Measurements from ENCODE around the gene GMPS.
"Not testable (repeated sequence)": the region's sequence is repeated elsewhere in the genome, so short reads cannot be mapped to it uniquely, and the experiment has no call there.

GMPS gene
- total RNA-seq, result 13.1 to 72.3 (median 55.1) reads per million in 18 experiments

DNA sequence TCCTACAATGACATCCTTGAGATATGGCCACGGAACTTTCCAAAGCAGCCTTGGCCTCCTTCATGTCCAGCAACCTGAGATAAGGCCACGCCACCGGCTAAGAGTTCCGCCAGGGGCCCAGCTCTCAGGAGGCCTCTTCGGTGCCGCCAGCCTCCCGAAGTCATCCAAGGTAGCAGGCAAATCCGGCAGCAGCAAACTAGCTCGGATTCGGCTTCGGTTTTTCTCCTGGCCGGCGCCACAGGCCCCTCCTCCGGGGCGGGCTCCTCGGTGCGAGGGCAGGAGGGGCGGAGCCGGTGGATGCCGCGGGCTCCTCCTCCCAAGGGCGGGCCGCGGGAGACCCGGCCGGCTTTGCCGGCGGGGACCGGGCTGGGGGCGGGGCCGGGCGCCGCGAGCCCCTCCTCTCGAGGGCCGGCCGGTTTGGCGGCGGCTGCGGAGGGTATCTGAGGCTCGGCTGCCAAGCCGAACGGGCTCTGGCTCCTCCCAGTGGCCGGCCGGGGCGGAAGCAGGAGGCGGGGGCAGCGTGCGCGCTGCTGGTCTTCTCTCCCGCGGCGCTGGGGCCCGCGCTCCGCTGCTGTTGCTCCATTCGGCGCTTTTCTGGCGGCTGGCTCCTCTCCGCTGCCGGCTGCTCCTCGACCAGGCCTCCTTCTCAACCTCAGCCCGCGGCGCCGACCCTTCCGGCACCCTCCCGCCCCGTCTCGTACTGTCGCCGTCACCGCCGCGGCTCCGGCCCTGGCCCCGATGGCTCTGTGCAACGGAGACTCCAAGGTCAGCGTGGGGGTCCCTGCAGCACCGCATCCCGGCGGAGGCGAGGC, at the start of gene GMPS:
Gene GMPS, plus strand, starts transcription at position 518 of the 812 bp plus-strand sequence. Its CDS starts 221 bp downstream, at position 739.
- peak; percentile 96 to 97 for DNase-seq

DNA sequence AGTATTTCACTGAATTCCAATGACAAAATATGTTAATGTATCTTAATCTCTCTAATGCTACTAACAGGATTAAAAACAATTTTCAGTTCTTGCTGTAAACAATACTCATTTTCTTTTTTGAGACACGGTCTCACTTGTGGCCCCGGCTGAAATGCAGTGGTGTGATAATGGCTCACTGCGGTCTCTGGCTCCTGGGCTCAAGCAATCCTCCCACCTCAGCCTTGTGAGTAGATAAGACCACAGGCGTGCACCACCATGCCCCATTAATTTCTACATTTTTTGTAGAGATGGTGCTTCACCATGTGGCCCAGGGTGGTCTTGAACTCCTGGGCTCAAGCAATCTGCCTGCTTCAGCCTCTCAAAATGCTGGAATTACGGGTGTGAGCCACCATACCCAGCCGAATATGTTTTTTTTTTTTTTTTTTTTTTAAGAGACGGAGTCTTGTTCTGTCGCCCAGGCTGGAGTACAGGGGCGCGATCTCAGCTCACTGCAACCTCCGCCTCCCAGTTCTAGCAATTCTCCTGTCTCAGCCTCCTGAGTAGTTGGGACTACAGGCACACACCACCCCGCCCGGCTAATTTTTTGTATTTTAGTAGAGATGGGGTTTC, 41.9 kb upstream of the GMPS start:
- DNase-seq, result not testable (repeated sequence)

DNA sequence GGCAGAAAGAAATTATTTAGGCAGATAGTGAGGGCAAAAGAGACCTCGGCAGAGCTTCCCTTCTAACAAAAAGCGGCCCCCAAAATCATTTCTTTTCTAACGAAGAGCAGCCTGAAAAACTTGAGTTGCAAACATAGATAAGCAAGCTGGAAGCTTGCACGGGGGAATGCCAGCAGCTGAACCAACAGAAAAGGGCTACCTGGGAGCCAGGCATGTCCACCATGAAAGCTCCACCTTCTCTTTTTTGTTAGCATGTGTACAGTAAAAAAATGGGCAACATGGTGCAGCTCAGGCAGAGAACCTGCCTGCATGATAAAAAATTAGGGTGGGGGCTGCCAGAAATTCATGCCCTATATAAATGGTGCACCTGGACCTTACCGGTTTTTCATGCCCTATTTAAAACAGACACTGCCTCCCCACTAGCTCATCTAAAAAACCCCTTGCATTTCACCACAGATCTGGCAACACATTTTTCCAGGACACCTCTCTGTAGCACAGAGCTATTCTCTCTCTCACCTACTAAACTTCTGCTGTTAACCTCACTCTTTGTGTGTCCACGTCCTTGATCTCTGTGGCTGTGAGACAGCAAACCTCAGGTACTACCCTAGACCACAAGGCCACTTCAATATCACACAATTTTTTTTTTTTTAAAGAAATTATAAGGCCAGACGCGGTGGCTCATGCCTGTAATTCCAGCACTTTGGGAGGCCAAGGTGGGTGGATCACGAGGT, 34.9 kb upstream of the GMPS start:
- DNase-seq, result no peak

DNA sequence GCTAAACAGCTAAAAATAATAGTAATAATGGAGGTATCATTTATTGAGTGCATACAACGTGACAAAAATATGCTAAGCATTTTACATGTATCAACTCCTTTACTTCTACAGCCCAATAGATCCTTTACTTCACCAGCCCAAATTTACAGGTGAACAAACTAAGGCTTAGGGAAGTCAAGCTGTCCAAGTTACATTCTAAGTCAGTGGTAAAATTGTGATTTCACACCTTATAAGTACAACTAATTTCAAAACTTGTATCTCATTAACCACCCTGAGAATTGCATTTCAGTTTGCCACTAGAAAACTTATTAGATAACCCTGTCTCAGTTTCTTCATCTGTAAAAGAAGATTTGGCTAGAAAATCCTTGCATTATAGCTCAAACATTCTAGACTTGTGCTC, 26.9 kb upstream of the GMPS start:
- DNase-seq, result no peak

DNA sequence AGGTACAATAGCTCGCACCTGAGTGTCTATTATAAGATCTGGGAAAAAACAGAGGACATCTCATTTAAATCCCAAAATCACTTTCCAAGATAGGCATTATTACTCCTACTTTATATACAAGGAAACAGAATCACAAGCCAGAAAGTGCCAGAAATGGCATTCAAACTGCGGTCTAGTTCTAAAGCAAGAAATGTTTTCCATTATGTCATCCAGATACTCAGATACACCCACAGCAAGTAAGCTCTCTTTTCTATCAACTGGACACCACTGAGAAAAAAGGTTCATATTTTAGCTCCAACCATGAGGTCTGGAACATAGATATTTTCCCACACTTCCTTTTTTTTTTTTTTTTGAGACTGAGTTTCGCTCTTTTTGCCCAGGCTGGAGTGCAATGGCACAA, 24.3 kb upstream of the GMPS start:
- DNase-seq, result no peak

DNA sequence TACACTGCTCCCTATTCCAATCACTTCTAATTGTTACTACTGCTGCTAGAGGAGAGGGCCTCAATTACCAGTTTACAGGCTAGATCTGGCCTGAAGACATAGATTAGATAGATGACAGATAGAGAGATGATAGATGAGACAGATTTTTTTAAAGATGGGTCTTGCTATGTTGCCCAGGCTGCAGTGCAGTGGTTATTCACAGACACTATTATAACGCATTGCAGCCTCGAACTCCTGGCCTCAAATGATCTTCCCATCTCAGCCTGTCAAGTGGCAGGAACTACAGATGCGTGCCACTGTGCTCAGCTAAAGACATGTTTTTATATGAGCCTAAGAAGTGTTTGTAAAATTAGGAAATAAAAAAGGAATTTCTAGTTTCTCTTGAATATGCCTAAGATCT, 22.5 kb upstream of the GMPS start:
- DNase-seq, result no peak

DNA sequence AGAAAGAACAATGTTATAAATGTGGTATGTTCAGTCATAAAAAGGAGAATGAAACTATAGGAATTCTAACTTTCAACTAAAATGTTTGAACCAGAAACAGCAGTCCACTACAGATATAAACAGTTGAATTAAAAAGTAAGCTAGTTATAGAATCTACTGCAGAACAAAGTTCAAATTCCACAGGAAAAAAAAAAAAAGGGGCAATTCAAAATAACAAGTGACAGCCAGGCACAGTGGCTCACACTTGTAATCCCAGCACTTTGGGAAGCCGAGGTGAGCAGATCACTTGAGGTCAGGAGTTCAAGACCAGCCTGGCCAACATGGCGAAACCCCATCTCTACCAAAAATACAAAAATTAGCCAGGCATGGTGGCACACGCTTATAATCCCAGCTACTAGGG, 21.0 kb upstream of the GMPS start:
- DNase-seq, result not testable (repeated sequence)

DNA sequence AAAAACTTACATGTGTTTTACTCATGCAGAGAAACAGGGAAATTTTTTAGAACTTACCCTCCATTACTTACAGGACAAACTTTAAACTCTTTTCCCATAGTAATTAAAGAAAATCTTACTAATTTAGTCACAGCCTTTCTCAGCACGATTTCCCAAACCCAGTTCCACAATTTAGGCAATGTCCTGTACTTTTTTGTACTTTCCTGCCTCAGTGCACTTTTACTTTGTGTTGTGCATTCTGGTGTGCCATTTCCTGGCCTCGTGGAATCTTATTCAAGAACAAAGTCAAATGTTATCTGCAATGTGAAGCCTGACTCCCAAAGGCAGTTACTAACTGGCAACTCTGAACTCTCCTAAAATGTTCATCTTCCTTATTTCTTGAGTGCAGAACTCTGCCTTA, 18.1 kb upstream of the GMPS start:
- no peak for DNase-seq

DNA sequence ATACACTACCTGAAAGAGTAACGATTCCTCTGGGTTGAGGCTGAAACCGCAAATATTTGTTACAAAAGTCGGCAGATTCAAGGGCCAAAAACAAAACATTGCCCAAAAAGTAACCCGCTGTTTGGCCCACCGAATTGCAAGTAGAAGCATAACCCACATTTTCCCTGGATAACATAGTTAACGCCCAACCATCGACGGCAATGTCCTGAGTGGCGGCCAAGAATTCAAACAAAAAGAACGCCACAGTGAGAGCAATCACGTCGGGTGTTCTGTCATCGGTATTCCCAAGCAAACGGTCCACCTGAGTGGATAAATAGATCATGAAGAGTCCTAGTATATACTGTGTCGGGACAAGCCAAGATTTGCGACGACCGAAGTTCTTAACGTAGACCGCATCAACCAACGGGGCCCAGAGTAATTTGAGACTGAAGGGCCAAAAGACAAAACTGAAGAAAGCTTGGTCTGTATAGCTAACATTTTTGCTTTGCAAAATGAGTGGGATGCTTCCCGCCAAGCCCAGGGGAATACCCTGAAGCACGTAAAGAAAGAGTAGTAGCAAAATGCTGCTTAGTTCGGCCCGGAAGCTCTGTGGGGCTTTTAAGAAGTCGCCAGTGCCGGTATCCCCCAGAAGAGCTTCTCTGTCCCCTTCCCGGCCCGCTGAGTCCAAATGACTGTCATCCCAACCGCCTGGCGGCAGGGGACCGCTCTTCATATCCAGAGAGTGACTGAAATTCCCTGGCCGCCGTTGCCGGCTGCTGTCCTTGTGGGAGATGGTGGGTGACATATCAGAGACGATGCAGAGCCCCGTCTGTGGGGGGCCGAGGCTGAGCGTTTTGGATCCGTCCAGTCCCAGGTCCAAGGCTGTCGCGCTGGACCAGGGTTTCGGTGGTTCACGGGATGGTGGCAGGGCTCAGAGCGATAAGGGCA, 17.0 kb upstream of the GMPS start:
- DNase-seq, result peak in 1 of 2 donors; percentile 24

DNA sequence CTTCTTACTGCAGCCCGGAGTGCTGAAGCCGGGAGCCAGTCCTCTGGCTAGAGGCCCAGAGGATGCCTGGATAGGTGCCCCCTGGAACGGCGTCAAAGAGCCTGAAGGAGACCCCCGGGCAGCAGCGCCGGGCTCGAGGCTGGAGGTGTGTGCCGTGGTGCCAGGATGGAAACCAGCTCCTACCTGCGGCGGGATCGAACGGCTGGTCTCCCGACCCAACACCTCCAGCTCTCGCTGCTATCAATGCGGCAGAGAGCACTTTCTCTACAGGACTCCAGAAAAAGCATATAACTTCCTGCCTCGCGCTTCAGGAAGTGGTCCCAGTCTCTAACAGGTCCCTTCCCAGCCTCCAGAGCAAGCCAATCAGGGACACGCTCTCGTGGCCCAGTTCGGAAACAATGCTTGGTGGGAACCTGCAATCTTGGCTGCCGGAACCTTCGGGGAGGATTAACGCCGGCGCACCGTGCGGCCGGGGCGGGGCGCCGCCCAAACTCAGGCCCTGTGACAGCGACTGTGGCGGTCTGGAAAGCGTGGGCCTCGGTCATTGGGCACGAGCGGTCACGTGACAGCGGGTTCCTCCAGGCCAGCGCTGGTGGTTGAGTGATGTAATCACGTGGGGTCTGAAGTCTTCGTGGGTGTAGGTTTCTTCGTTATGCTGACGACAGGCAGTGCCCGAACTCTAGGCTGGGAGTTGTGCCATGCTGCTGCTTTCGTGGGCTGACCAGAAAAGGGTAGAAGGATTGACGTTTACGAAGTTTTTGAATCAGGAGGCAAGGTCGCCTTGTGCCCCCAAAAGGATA, 16.1 kb upstream of the GMPS start, which contains the start of gene SLC33A1:
Gene SLC33A1, minus strand, starts transcription at position 287 of the 800 bp plus-strand sequence. CDS start 430 bp downstream, outside the sequence.
- DNase-seq, result peak; percentile 100

DNA sequence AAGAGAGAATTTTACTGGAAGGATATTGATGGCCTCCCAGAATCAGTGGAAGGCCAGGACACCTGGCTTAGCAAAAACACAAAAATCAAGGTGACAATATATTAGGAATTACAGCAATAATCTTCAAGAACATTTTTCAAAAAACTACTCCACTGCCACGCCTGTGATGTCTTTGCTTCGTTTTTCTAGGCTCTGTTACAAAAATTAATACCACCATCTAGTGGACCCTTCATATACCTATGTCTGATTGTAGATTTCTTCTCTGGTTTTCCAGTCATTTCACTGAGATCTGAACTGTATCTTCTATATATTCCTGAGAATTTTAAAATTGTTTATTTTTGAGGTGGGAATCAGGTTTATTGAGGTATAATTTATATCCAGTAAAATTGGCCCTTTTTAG, 10.6 kb upstream of the GMPS start:
- peak; percentile 12 to 24 for DNase-seq

DNA sequence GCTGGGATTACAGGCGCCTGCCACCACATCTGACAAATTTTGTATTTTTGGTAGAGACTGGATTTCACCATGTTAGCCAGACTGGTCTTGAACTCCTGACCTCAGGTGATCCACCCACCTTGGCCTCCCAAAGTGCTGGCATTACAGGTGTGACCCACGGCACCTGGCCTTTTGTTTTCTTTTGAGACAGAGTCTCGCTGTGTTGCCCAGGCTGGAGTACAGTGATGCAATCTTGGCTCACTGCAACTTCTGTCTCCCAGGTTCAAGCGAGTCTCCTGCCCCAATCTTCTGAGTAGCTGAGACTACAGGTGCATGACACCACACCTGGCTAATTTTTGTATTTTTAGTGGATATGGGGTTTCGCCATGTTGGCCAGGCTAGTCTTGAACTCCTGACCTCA, 10.0 kb upstream of the GMPS start:
- DNase-seq, result not testable (repeated sequence)

DNA sequence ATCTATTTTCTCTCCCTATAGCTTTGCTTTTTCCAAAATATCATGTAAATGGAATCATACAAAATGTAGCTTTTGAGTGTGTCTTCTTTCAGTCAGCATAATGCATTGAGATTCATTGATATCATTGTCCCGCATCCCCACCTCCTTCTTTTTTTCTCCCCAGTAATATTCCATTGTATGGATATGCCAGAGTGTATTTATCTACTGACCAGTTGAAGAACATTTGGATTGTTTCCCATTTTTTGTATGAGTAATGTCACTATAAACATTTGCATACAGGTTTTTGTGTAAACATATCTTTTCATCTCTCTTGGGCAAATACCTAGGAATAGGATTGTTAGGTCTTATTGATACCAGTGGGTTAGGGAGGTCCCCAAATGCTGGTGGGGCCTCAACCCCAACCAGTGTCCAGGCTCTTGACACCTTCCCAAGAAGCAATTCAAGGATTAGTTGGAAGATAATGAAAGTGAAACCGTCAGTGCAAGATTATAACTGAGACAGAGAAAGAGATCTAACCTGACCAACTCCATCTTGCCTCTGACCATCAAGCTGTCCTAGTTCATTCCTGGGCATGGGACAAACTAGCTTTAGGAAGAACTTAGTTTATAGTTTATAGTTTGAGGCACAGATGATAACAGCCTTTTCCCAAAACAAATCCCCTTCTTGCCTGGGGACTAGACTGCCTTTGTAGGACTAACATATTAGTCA, 8.8 kb upstream of the GMPS start:
- no peak for DNase-seq

DNA sequence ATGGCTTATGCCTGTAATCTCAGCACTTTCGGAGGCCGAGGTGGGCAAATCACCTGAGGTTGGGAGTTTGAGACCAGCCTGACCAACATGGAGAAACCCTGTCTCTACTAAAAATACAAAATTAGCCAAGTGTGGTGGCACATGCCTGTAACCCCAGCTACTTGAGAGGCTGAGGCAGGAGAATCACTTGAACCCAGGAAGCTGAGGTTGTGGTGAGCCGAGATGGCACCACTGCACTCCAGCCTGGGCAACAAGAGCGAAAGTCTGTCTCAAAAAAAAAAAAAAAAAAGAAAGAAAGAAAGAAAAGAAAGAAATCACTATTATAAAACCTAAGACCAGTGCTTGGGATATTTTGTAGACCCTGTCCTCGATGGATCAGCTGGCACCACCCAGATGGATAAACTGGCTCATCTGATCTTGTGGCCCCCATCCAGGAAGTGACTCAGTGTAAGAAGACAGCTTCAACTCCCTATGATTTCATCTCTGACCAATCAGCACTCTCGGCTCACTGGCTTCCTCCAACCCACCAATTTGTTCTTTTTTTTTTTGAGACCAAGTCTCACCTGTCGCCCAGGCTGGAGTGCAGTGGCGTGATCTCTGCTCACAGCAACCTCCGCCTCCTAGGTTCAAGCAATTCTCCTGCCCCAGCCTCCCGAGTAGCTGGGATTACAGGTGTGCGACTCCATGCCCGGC, 8.0 kb upstream of the GMPS start:
- peak in 1 of 2 donors; percentile 24 for DNase-seq

DNA sequence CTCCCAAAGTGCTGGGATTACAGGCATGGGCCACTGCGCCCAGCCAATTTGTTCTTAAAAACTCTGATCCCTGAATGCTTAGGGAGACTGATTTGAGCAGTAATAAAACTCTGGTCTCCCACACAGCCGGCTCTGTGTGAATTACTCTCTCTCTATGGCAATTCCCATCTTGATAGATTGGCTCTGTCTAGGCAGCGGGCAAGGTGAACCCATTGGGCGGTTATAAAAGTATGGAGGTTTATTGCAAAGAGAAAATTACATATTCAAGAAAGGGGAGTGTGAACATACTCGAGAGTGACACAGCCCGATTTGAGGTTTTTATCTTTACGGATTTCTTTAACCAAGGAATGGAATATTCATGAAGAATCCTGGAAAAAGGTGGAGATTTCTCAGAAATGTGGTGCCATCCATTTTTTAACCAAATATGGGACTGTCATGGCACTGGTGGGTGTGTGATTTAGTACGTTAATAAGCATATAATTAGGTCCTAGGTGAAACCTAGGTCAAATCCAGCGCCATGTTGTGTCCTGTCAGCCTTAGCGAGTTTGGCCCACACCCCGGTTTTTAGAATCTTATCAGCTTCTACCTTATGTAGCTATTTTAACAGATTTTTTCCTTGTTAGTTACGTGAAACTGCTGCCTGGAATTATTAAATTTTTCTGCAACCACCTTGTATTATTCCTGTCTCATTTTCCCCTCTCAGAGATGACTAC, 7.2 kb upstream of the GMPS start:
- DNase-seq, result no peak

DNA sequence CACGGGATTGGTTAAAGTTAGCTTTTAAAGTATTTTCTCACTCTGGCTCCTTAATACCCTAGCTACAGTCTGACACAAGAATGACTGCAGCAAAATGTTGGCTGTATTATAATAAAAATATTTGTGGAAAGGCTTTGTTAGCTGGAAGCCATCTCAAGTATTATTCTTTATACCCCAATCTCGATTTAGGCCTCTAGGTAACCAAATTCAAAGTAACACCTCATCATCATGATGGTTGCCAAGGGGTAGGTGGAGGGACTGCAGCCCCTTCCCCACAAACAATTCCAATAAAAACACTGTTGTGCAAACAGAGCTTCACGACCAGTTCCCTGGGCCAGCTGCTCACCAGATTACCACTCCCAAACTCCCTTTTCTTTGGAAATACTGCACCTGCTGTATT, 759 bp upstream of the GMPS start:
- no peak for DNase-seq

DNA sequence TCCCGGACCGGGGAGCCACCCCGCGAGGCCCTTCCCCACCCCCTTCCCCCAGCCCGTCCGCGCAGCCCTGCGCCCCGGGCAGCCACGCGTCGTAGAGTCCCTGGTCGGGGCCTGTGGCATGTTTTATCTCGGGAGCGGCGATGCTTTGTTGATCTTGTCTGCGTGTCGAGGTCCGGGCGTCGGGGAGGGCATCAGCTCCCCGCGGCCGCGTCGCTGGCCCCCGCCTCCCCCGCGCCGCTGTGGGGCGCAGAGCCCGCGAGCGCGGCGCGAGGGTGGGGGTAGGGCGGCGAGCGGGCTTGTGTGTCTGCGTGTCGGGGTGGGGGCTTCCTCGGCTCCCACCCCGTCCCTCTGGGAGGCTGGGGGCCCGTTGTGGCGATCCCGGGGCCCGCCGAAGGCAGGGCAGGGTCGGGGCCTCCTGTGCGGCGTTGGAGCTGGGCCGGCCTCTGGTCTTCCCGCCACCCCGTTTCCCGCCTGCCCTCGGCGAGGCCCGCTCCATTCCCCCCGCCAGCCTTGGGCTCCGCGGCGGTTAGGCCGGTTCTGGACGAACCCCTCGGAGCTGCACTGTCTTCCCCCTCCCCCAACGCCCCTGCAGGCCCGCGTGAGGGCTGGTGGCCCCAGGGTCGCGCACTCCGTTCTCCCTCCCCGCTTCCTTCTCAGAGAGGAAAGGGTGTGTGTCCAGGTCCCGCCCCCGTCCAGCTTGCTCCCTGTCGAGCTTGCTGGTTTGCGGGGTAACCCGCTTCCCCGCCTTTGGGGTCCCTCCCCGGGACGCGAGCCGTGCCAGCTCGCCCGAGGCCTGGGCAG, 695 bp downstream of the GMPS start:
- DNase-seq, result peak in 1 of 2 donors; percentile 22

DNA sequence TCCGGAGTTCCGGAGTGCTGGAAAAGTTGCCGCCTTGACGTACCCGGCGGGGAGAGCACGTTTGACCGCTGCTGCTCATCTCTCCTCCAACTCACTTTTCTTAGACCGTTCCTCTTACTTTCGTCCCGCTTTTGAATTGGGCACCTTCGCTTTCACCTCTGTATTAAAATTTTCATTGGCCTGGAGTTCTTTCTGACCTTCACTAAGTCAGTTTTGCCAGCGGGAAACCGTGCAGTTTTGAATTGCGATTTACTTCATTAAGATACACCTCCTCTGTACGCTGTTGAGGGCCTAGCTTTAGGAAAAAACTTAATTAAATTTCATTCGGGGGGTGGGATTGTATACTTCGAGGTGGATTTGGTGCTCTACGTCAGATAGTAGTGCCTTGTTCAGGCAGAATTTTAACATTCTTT, 1.3 kb downstream of the GMPS start:
- peak in 1 of 2 donors; percentile 12 for DNase-seq
